B cell (primary cell): ENCODE results near the gene ZNF212. TPM values are rescaled to one million over a fixed set of nuclear protein-coding genes. Genes with fewer than 3 reads are reported as not detected.

Experiments
- ATAC-seq: fragments of 200-7000 bp; cut with Tn5 transposase; one replicate; pipeline ENCODE4 v1.10.0; 2021; ENCODE audit warnings: low read depth, mild to moderate bottlenecking, moderate number of reproducible peaks, moderate library complexity
- CTCF ChIA-PET: fragments of 350-600 bp; sonication (Branson Sonifier 250); formaldehyde crosslinking; loops from one replicate; lab custom pipeline; 2021; ENCODE audit warnings: antibody characterized with exemption, inconsistent platforms; lab: Charles Lee
- POLR2A ChIA-PET: fragments of 350-600 bp; sonication (Branson Sonifier 250); formaldehyde crosslinking; loops from one replicate; lab custom pipeline; 2021; ENCODE audit warnings: antibody characterized with exemption; lab: Charles Lee
- DNase-seq: peaks from one replicate; pipeline ENCODE4 v3.0.0; 2013
- H2AFZ ChIP-seq: 2 replicates; pipeline ENCODE4 v1.6.1; 2012; ENCODE audit warnings: mild to moderate bottlenecking, low read depth, low read length; ENCODE audit not compliant: insufficient read depth, poor library complexity, severe bottlenecking
- H3K27ac ChIP-seq, 2 donors: 1 replicate in 1 of 2; 2 replicates in 1 of 2; pipeline ENCODE4 v1.5.1; 2012 to 2013; ENCODE audit warnings: low read length in 2 of 2, mild to moderate bottlenecking in 2 of 2, moderate library complexity in 1 of 2
- H3K27me3 ChIP-seq, 4 experiments: fragments of 200-600 bp in 1 of 4; sonication (generic) in 1 of 4; replicated peaks in 1 of 4; 1 replicate in 2 of 4; 2 replicates in 2 of 4; pipeline versions ENCODE4 v1.6.1 to v1.7.0; 2013 to 2016; ENCODE audit warnings: low read length in 3 of 4, mild to moderate bottlenecking in 2 of 4, mixed read lengths in 1 of 4, moderate library complexity in 1 of 4; ENCODE audit not compliant: insufficient read depth in 4 of 4, control insufficient read depth in 3 of 4; ENCODE audit errors: control extremely low read depth in 1 of 4
- H3K36me3 ChIP-seq, 2 experiments: replicated peaks in 1 of 2; 1 replicate in 1 of 2; 2 replicates in 1 of 2; pipeline versions ENCODE4 v1.6.1 to v1.7.1; 2013; ENCODE audit warnings: low read length in 1 of 2; ENCODE audit not compliant: insufficient read depth in 2 of 2, control insufficient read depth in 1 of 2; ENCODE audit errors: control extremely low read depth in 1 of 2, extremely low read depth in 1 of 2
- H3K4me1 ChIP-seq, 2 donors: fragments of 200-600 bp in 1 of 2; sonication (generic) in 1 of 2; 1 replicate in 1 of 2; 2 replicates in 1 of 2; pipeline versions ENCODE4 v1.5.1 to v1.6.1; 2013 to 2017; ENCODE audit warnings: low read length in 2 of 2; ENCODE audit not compliant: control insufficient read depth in 2 of 2, insufficient read depth in 2 of 2
- H3K4me2 ChIP-seq: replicated peaks from 2 replicates; pipeline ENCODE3; 2012; ENCODE audit warnings: mild to moderate bottlenecking, low read depth, low read length; ENCODE audit not compliant: poor library complexity, severe bottlenecking
- H3K4me3 ChIP-seq, 5 experiments: fragments of 200-600 bp in 1 of 5; sonication (generic) in 1 of 5; 1 replicate in 3 of 5; 2 replicates in 2 of 5; pipeline versions ENCODE4 v1.5.1 to v1.7.0; 2011 to 2016; ENCODE audit warnings: low read length in 4 of 5, mild to moderate bottlenecking in 4 of 5, low read depth in 2 of 5, control low read depth in 1 of 5, moderate library complexity in 1 of 5; ENCODE audit not compliant: insufficient read depth in 1 of 5; ENCODE audit errors: control extremely low read depth in 1 of 5, extremely low read depth in 1 of 5
- H3K79me2 ChIP-seq: fragments of 200-600 bp; sonication (generic); one replicate; pipeline ENCODE4 v1.6.0; 2016; ENCODE audit warnings: low read length; ENCODE audit not compliant: control insufficient read depth, insufficient read depth
- H3K9ac ChIP-seq: fragments of 200-600 bp; sonication (generic); 2 replicates; pipeline ENCODE4 v1.6.1; 2017; ENCODE audit warnings: mild to moderate bottlenecking, low read length, moderate library complexity
- H3K9me3 ChIP-seq, 3 donors: one replicate each; pipeline versions ENCODE4 v1.6.1 to v1.7.1; 2013; ENCODE audit warnings: low read length in 2 of 3; ENCODE audit not compliant: control insufficient read depth in 2 of 3, insufficient read depth in 1 of 3; ENCODE audit errors: control extremely low read depth in 1 of 3
- H4K20me1 ChIP-seq: 2 replicates; pipeline ENCODE4 v1.6.0; 2012; ENCODE audit warnings: mild to moderate bottlenecking, low read length; ENCODE audit not compliant: insufficient read depth, control insufficient read depth, poor library complexity, severe bottlenecking
- H3K27ac Mint-ChIP-seq: one replicate; pipeline ENCODE4 v1.8.0; 2021; ENCODE audit warnings: mixed read lengths
- H3K27me3 Mint-ChIP-seq: one replicate; pipeline ENCODE4 v1.8.0; 2021; ENCODE audit warnings: mixed read lengths
- H3K4me1 Mint-ChIP-seq: one replicate; pipeline ENCODE4 v1.8.0; 2021; ENCODE audit warnings: mixed read lengths
- H3K4me3 Mint-ChIP-seq: one replicate; pipeline ENCODE4 v1.8.0; 2021; ENCODE audit warnings: mixed read lengths
- H3K9me3 Mint-ChIP-seq: one replicate; pipeline ENCODE4 v1.8.0; 2022; ENCODE audit warnings: mixed read lengths; ENCODE audit not compliant: insufficient read depth
- EZH2 ChIP-seq: IDR thresholded peaks from 2 replicates; pipeline ENCODE4 v1.6.1; 2012; ENCODE audit warnings: borderline replicate concordance, low read depth, mild to moderate bottlenecking, moderate library complexity, low read length; ENCODE audit not compliant: insufficient read depth, poor library complexity, severe bottlenecking
- WGBS: methylation state at CpG from one replicate; pipeline ENCODE4 v1.1.5; 2013; ENCODE audit warnings: missing lambda C conversion rate; ENCODE audit not compliant: insufficient coverage; 5-methylcytosine and 5-hydroxymethylcytosine counted together
- intact Hi-C: fragments of 100-400 bp; cut with micrococcal nuclease; formaldehyde crosslinking; loops from one replicate; pipeline ENCODE4 v1.10.0; 2022
- polyA plus RNA-seq: library from polyadenylated mRNA; depleted of rRNA; stranded (reverse); fragments of >200 nt; gene quantifications from 2 replicates; pipeline ENCODE4 v1.2.3, GENCODE V29; 2012
- total RNA-seq, 2 donors: library from RNA; stranded (reverse); fragments of 120-200 nt in 1 of 2; gene quantifications; 1 replicate in 1 of 2; 2 replicates in 1 of 2; pipeline versions ENCODE4 v1.2.3 to v1.2.4, GENCODE V29; 2013 to 2022
- TF ChIP-seq, protein P1 (sequence below): fragments of 200-600 bp; IDR thresholded peaks from one replicate; pipeline ENCODE4 v1.8.0; 2022; ENCODE audit warnings: antibody characterized with exemption, mild to moderate bottlenecking

The ZNF212 gene
- total and polyA plus RNA-seq, 2 donors (not counting 1 experiment from before 2014, with no cell fraction given), result 8.1 to 22.5 TPM

DNA sequence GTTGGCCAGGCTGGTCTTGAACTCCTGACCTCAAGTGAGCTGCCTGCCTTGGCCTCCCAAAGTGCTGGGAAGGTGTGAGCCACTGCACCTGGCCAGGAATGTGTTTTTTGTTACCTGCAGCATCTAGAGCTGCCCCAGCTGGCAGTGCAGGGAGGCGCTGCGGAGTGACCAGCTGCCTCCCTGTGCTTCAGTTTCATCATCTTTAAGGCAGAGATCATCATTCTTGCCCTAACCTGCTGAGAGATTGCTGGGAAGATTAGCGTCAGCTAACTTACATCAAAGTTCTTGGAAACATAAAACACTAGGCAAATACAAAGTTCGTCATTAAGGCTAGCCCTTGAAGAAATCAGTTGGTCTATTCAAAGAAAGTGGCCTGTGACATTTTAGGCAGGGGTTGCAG lies 41.8 kb upstream of the ZNF212 start:
- H2AFZ ChIP-seq, result no peak overlapping the region
- H3K36me3 ChIP-seq, result peaks cover 6 to 21% of the 10 kb centered on the region in 2 experiments
- 93% methylated on average over 3 of the region's 4 CpGs for WGBS
- peaks cover 36% of the 10 kb centered on the region for H3K79me2 ChIP-seq
- H3K27ac Mint-ChIP-seq, result no peak overlapping the region
- intact Hi-C loops, result loop anchor here (5.0 kb wide), 4 partner anchors 50 to 640 kb away; partner anchors contain the start of genes ZNF398, ZNF425 and ZNF862
- no peak overlapping the region for H3K4me3 Mint-ChIP-seq
- TF ChIP-seq EZH2, result no peak
- TF ChIP-seq, protein P1, sequence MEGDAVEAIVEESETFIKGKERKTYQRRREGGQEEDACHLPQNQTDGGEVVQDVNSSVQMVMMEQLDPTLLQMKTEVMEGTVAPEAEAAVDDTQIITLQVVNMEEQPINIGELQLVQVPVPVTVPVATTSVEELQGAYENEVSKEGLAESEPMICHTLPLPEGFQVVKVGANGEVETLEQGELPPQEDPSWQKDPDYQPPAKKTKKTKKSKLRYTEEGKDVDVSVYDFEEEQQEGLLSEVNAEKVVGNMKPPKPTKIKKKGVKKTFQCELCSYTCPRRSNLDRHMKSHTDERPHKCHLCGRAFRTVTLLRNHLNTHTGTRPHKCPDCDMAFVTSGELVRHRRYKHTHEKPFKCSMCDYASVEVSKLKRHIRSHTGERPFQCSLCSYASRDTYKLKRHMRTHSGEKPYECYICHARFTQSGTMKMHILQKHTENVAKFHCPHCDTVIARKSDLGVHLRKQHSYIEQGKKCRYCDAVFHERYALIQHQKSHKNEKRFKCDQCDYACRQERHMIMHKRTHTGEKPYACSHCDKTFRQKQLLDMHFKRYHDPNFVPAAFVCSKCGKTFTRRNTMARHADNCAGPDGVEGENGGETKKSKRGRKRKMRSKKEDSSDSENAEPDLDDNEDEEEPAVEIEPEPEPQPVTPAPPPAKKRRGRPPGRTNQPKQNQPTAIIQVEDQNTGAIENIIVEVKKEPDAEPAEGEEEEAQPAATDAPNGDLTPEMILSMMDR, result no peak
- POLR2A ChIA-PET, result no interaction called here
- H3K27ac ChIP-seq, result no peak overlapping the region
- H3K27me3 ChIP-seq, result no peaks in the 10 kb centered on the region
- CTCF ChIA-PET, result interaction anchor here (1.4 kb wide), 1 partner anchor 132 kb away, joined by 4 read pairs; no protein-coding TSS in a partner anchor
- H3K9me3 Mint-ChIP-seq, result no peaks in the 10 kb centered on the region
- no peak overlapping the region for H3K9ac ChIP-seq
- H3K4me2 ChIP-seq, result no peak overlapping the region
- DNase-seq, result no peak
- H3K4me1 Mint-ChIP-seq, result peaks cover 30% of the 10 kb centered on the region
- H3K27me3 Mint-ChIP-seq, result no peaks in the 10 kb centered on the region
- peaks cover 10% of the 10 kb centered on the region for H4K20me1 ChIP-seq
- H3K4me1 ChIP-seq, result peaks cover 14 to 18% of the 10 kb centered on the region in 2 donors
- no peak overlapping the region for H3K4me3 ChIP-seq
- no peaks in the 10 kb centered on the region for H3K9me3 ChIP-seq
- ATAC-seq, result no peak

DNA sequence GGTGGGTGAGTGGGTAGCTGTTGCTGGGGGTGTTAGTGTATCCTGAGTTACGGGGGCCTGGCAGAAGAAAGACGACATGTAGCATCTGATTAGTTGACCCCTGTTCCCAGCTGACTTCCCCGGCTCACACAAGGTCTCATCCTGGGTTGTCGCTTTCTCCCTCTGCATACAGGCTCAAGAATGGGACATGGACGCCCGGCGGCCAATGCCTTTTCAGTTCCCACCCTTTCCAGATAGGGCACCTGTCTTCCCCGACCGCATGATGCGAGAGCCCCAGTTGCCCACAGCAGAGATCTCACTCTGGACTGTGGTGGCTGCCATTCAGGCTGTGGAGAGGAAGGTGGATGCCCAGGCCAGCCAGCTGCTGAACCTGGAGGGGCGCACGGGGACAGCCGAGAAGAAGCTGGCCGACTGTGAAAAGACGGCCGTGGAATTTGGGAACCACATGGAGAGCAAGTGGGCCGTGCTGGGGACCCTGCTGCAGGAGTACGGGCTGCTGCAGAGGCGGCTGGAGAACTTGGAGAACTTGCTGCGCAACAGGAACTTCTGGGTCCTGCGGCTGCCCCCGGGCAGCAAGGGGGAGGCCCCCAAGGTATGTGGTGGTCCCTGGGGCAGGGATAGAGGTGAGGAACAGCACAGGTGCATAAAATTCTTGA lies 41.2 kb upstream of the ZNF212 start:
- H3K9me3 ChIP-seq, result no peaks in the 10 kb centered on the region
- no peaks in the 10 kb centered on the region for H3K27me3 ChIP-seq
- peaks cover 30% of the 10 kb centered on the region for H3K4me1 Mint-ChIP-seq
- no peak overlapping the region for H2AFZ ChIP-seq
- no peak overlapping the region for H3K27ac ChIP-seq
- no peak overlapping the region for H3K4me2 ChIP-seq
- peaks cover 10% of the 10 kb centered on the region for H4K20me1 ChIP-seq
- DNase-seq (no peak), ATAC-seq (no peak)
- H3K9me3 Mint-ChIP-seq, result no peaks in the 10 kb centered on the region
- no peak overlapping the region for H3K9ac ChIP-seq
- ChIA-PET POLR2A (no interaction called here), CTCF (interaction anchor here (1.4 kb wide), 1 partner anchor 133 kb away, joined by 4 read pairs; no protein-coding TSS in a partner anchor)
- 96% methylated on average over 22 of the region's 22 CpGs for WGBS
- peaks cover 14 to 18% of the 10 kb centered on the region in 2 donors for H3K4me1 ChIP-seq
- no peak overlapping the region for H3K4me3 ChIP-seq
- TF ChIP-seq, protein P1, result no peak
- TF ChIP-seq EZH2, result no peak
- intact Hi-C loops, result loop anchor here (5.0 kb wide), 4 partner anchors 51 to 639 kb away; partner anchors contain the start of genes ZNF398, ZNF425 and ZNF862
- H3K79me2 ChIP-seq, result peaks cover 40% of the 10 kb centered on the region
- H3K36me3 ChIP-seq, result peaks cover 6 to 25% of the 10 kb centered on the region in 2 experiments
- no peaks in the 10 kb centered on the region for H3K27me3 Mint-ChIP-seq
- H3K4me3 Mint-ChIP-seq, result no peak overlapping the region
- no peak overlapping the region for H3K27ac Mint-ChIP-seq
